HEK293 (cell line): ENCODE results near the gene SYNCRIP.
A peak's percentile ranks its signal among the peaks of the same experiment; 100 is the strongest.

Source experiments
- CTCF ChIA-PET: fragments of 350-600 bp; formaldehyde crosslinking; extraction: SDS; loops from one replicate; lab custom pipeline; 2021; ENCODE audit warnings: antibody characterized with exemption; lab: Yijun Ruan, JAX
- POLR2A ChIA-PET: fragments of 300-600 bp; formaldehyde crosslinking; extraction: SDS; loops from one replicate; lab custom pipeline; 2020; ENCODE audit warnings: antibody characterized with exemption, inconsistent platforms; lab: Yijun Ruan, JAX
- H3K27ac ChIP-seq: fragments of 200-500 bp; sonication (Bioruptor generic); 2 replicates; pipeline ENCODE4 v1.5.1; 2014; ENCODE audit warnings: low read depth, low read length, control low read depth, inconsistent platforms; ENCODE audit errors: extremely low read depth
- H3K36me3 ChIP-seq, 2 experiments: fragments of 200-500 bp in 1 of 2; sonication (Bioruptor generic) in 1 of 2; 1 replicate in 1 of 2; 2 replicates in 1 of 2; pipeline ENCODE4 v1.5.1; 2014 to 2017; ENCODE audit warnings: inconsistent platforms in 2 of 2, low read length in 2 of 2; ENCODE audit not compliant: control insufficient read depth in 2 of 2, insufficient read depth in 1 of 2
- H3K4me1 ChIP-seq: fragments of 200-500 bp; sonication (Bioruptor generic); 2 replicates; pipeline ENCODE4 v1.5.1; 2014; ENCODE audit warnings: mild to moderate bottlenecking, low read length, inconsistent platforms; ENCODE audit not compliant: control insufficient read depth, insufficient read depth
- H3K4me3 ChIP-seq: 2 replicates; pipeline ENCODE4 v1.5.1; 2011; ENCODE audit warnings: low read depth, mild to moderate bottlenecking, control low read depth, low read length, moderate library complexity
- H3K9me3 ChIP-seq: fragments of 200-500 bp; sonication (Bioruptor generic); 2 replicates; pipeline ENCODE4 v1.5.1; 2014; ENCODE audit warnings: low read depth, low read length, inconsistent platforms; ENCODE audit not compliant: control insufficient read depth, insufficient read depth
- IKZF3 ChIP-seq: fragments of 450-650 bp; IDR thresholded peaks from 2 replicates; pipeline ENCODE4 v1.5.0; 2018; ENCODE audit warnings: missing biosample characterization, mild to moderate bottlenecking, missing genetic modification characterization, moderate library complexity
- KLF16 ChIP-seq: fragments of 450-650 bp; formaldehyde crosslinking; IDR thresholded peaks from 2 replicates; pipeline ENCODE4 v1.5.1; 2017; ENCODE audit warnings: missing biosample characterization, missing genetic modification characterization
- YY2 ChIP-seq: fragments of 450-650 bp; formaldehyde crosslinking; IDR thresholded peaks from 2 replicates; pipeline ENCODE4 v1.5.1; 2016; ENCODE audit warnings: missing biosample characterization, missing genetic modification characterization
- ZBTB20 ChIP-seq: fragments of 450-650 bp; formaldehyde crosslinking; IDR thresholded peaks from 2 replicates; pipeline ENCODE4 v1.5.1; 2016; ENCODE audit warnings: missing biosample characterization, missing genetic modification characterization
- ZBTB8A ChIP-seq: fragments of 450-650 bp; formaldehyde crosslinking; IDR thresholded peaks from 2 replicates; pipeline ENCODE4 v1.5.1; 2016; ENCODE audit warnings: missing biosample characterization, missing genetic modification characterization
- ZFP3 ChIP-seq: fragments of 450-650 bp; formaldehyde crosslinking; IDR thresholded peaks from 2 replicates; pipeline ENCODE4 v1.5.1; 2016; ENCODE audit warnings: low read depth, missing biosample characterization, missing genetic modification characterization
- ZNF169 ChIP-seq: fragments of 450-650 bp; formaldehyde crosslinking; IDR thresholded peaks from 2 replicates; pipeline ENCODE4 v1.5.1; 2016; ENCODE audit warnings: missing biosample characterization, missing genetic modification characterization
- ZNF174 ChIP-seq: fragments of 450-650 bp; formaldehyde crosslinking; IDR thresholded peaks from 2 replicates; pipeline ENCODE4 v1.5.0; 2017; ENCODE audit warnings: missing biosample characterization, mild to moderate bottlenecking, missing genetic modification characterization
- ZNF221 ChIP-seq: fragments of 450-650 bp; formaldehyde crosslinking; IDR thresholded peaks from 2 replicates; pipeline ENCODE4 v1.5.1; 2017; ENCODE audit warnings: missing biosample characterization, missing genetic modification characterization, borderline replicate concordance
- ZNF311 ChIP-seq: fragments of 450-650 bp; formaldehyde crosslinking; IDR thresholded peaks from 2 replicates; pipeline ENCODE4 v1.5.1; 2017; ENCODE audit warnings: missing biosample characterization, missing genetic modification characterization, borderline replicate concordance
- ZNF404 ChIP-seq: fragments of 450-650 bp; formaldehyde crosslinking; IDR thresholded peaks from 2 replicates; pipeline ENCODE4 v1.5.1; 2017; ENCODE audit warnings: missing biosample characterization, missing genetic modification characterization
- ZNF555 ChIP-seq: fragments of 450-650 bp; formaldehyde crosslinking; conservative IDR thresholded peaks from 2 replicates; pipeline ENCODE4 v1.5.1; 2017; ENCODE audit warnings: missing biosample characterization, mild to moderate bottlenecking, missing genetic modification characterization, inconsistent platforms
- ZNF610 ChIP-seq: fragments of 450-650 bp; formaldehyde crosslinking; IDR thresholded peaks from 2 replicates; pipeline ENCODE4 v1.5.1; 2016; ENCODE audit warnings: missing biosample characterization, missing genetic modification characterization, borderline replicate concordance
- ZSCAN23 ChIP-seq: fragments of 450-650 bp; formaldehyde crosslinking; IDR thresholded peaks from 2 replicates; pipeline ENCODE4 v1.5.1; 2016; ENCODE audit warnings: missing biosample characterization, missing genetic modification characterization
- ZXDB ChIP-seq: fragments of 450-650 bp; formaldehyde crosslinking; IDR thresholded peaks from 2 replicates; pipeline ENCODE4 v1.5.1; 2016; ENCODE audit warnings: missing biosample characterization, missing genetic modification characterization
- TF ChIP-seq, protein P1 (sequence below): fragments of 450-650 bp; formaldehyde crosslinking; optimal IDR thresholded peaks from 2 replicates; pipeline ENCODE3; 2016; ENCODE audit warnings: missing biosample characterization, mild to moderate bottlenecking, missing genetic modification characterization
- TF ChIP-seq, protein P2 (sequence below): sonication (generic); formaldehyde crosslinking; IDR thresholded peaks from 2 replicates; pipeline ENCODE4 v1.8.1; 2022; ENCODE audit warnings: mild to moderate bottlenecking, moderate library complexity, missing genetic modification reagents
- TF ChIP-seq, protein P3 (sequence below): fragments of 450-650 bp; formaldehyde crosslinking; IDR thresholded peaks from 2 replicates; pipeline ENCODE4 v1.5.1; 2016; ENCODE audit warnings: missing biosample characterization, missing genetic modification characterization
- TF ChIP-seq, protein P4 (sequence below): fragments of 450-650 bp; IDR thresholded peaks from 2 replicates; pipeline ENCODE4 v1.5.1; 2018; ENCODE audit warnings: missing biosample characterization, mild to moderate bottlenecking, missing genetic modification characterization
- TF ChIP-seq, protein P5 (sequence below): fragments of 450-650 bp; formaldehyde crosslinking; IDR thresholded peaks from 2 replicates; pipeline ENCODE4 v1.5.1; 2017; ENCODE audit warnings: missing biosample characterization, missing genetic modification characterization
- TF ChIP-seq, protein P6 (sequence below): fragments of 450-650 bp; formaldehyde crosslinking; IDR thresholded peaks from 2 replicates; pipeline ENCODE4 v1.5.1; 2016; ENCODE audit warnings: missing biosample characterization, missing genetic modification characterization
- TF ChIP-seq, protein P7 (sequence below): fragments of 450-650 bp; formaldehyde crosslinking; IDR thresholded peaks from 2 replicates; pipeline ENCODE4 v1.5.1; 2016; ENCODE audit warnings: missing biosample characterization, missing genetic modification characterization

SYNCRIP gene

DNA sequence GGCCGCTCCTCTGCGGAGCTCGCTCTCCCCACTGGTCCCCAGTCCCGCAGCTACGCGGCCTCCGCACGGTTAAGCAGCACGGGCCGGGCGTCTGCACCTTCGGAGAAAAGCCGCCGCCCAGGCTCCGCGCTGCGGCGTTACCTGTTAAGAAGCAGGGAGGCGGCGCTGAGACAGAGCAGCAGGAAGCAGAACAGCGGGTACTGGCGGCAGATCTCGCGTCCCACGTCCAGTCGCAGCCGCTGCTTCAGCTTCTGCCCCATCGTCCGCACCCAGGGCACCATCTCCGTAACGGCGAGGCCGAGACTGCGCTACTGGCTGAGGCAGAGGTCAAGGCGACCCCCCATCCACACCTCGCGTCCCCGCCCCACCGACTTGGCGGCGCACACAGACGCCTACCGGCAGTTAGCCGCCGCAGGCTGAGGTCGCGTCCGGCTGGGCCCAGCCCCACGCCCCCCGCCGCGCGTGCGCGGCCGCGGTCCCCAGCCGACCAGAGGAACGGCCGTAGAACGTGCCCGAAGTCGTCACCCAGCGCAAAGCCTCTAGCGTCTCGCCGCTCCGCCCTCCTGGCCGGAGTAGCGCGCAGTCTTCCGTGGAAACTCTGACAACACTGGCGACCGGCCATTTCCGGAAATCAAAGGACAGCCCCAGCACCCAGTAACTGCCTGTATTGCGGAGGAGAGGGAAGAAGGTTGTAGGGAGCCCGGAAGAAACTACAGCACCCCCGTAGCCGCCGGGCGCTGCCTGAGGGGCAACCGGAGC lies 49.1 kb downstream of the SYNCRIP start, which contains the start of gene SNX14 (continued):
- TF ChIP-seq, protein P1, sequence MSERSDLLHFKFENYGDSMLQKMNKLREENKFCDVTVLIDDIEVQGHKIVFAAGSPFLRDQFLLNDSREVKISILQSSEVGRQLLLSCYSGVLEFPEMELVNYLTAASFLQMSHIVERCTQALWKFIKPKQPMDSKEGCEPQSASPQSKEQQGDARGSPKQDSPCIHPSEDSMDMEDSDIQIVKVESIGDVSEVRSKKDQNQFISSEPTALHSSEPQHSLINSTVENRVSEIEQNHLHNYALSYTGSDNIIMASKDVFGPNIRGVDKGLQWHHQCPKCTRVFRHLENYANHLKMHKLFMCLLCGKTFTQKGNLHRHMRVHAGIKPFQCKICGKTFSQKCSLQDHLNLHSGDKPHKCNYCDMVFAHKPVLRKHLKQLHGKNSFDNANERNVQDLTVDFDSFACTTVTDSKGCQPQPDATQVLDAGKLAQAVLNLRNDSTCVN (tag by site-specific recombination), result peak; percentile 95
- TF ChIP-seq ZNF311 (tag by site-specific recombination) (no peak), IKZF3 (tag by site-specific recombination) (no peak; the same call in 1 of the 2 replicates), YY2 (tag by site-specific recombination) (no peak), ZXDB (tag by site-specific recombination) (peak; percentile 92), ZBTB8A (peak; percentile 97), ZNF404 (tag by site-specific recombination) (no peak), ZNF169 (no peak), ZSCAN23 (tag by site-specific recombination) (peak; percentile 46; the same call in 1 of the 2 replicates)
- TF ChIP-seq, protein P2, sequence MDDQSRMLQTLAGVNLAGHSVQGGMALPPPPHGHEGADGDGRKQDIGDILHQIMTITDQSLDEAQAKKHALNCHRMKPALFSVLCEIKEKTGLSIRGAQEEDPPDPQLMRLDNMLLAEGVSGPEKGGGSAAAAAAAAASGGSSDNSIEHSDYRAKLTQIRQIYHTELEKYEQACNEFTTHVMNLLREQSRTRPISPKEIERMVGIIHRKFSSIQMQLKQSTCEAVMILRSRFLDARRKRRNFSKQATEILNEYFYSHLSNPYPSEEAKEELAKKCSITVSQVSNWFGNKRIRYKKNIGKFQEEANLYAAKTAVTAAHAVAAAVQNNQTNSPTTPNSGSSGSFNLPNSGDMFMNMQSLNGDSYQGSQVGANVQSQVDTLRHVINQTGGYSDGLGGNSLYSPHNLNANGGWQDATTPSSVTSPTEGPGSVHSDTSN (CRISPR knock-in tag), result no peak
- TF ChIP-seq, protein P3, sequence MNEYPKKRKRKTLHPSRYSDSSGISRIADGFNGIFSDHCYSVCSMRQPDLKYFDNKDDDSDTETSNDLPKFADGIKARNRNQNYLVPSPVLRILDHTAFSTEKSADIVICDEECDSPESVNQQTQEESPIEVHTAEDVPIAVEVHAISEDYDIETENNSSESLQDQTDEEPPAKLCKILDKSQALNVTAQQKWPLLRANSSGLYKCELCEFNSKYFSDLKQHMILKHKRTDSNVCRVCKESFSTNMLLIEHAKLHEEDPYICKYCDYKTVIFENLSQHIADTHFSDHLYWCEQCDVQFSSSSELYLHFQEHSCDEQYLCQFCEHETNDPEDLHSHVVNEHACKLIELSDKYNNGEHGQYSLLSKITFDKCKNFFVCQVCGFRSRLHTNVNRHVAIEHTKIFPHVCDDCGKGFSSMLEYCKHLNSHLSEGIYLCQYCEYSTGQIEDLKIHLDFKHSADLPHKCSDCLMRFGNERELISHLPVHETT (tag by site-specific recombination), result peak; percentile 37; the same call in 1 of the 2 replicates
- TF ChIP-seq, protein P4, sequence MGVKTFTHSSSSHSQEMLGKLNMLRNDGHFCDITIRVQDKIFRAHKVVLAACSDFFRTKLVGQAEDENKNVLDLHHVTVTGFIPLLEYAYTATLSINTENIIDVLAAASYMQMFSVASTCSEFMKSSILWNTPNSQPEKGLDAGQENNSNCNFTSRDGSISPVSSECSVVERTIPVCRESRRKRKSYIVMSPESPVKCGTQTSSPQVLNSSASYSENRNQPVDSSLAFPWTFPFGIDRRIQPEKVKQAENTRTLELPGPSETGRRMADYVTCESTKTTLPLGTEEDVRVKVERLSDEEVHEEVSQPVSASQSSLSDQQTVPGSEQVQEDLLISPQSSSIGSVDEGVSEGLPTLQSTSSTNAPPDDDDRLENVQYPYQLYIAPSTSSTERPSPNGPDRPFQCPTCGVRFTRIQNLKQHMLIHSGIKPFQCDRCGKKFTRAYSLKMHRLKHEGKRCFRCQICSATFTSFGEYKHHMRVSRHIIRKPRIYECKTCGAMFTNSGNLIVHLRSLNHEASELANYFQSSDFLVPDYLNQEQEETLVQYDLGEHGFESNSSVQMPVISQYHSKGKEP (tag by site-specific recombination), result no peak
- TF ChIP-seq, protein P5, sequence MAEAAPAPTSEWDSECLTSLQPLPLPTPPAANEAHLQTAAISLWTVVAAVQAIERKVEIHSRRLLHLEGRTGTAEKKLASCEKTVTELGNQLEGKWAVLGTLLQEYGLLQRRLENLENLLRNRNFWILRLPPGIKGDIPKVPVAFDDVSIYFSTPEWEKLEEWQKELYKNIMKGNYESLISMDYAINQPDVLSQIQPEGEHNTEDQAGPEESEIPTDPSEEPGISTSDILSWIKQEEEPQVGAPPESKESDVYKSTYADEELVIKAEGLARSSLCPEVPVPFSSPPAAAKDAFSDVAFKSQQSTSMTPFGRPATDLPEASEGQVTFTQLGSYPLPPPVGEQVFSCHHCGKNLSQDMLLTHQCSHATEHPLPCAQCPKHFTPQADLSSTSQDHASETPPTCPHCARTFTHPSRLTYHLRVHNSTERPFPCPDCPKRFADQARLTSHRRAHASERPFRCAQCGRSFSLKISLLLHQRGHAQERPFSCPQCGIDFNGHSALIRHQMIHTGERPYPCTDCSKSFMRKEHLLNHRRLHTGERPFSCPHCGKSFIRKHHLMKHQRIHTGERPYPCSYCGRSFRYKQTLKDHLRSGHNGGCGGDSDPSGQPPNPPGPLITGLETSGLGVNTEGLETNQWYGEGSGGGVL (tag by site-specific recombination), result 0 out of 2 replicates have a peak, but pooled peaks have one; percentile 18
- TF ChIP-seq, protein P6, sequence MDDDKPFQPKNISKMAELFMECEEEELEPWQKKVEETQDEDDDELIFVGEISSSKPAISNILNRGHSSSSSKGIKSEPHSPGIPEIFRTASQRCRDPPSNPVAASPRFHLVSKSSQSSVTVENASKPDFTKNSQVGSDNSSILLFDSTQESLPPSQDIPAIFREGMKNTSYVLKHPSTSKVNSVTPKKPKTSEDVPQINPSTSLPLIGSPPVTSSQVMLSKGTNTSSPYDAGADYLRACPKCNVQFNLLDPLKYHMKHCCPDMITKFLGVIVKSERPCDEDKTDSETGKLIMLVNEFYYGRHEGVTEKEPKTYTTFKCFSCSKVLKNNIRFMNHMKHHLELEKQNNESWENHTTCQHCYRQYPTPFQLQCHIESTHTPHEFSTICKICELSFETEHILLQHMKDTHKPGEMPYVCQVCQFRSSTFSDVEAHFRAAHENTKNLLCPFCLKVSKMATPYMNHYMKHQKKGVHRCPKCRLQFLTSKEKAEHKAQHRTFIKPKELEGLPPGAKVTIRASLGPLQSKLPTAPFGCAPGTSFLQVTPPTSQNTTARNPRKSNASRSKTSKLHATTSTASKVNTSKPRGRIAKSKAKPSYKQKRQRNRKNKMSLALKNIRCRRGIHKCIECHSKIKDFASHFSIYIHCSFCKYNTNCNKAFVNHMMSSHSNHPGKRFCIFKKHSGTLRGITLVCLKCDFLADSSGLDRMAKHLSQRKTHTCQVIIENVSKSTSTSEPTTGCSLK (tag by site-specific recombination), result no peak
- TF ChIP-seq, all 188 proteins: peak for 68

DNA sequence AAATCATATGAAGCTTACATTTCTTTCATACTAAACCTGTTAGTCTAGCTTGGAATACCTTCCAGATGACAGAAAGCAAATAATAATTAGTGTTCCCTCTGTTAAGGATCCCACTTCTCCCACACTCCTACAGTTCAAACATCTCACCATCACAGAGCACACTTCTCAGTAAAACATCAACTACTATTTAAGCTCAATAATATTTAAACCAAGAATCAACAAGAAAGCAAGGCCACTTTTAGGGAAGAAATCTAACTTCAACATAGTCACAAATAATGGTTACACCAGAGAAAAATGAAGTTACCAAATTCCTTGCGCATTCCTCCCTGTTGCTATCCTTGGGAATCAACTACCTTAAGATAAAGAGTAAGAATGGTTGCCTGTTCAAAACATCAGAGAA lies 50.7 kb downstream of the SYNCRIP start:
- no peaks in the 10 kb centered on the region for H3K4me1 ChIP-seq
- ChIA-PET POLR2A (interaction anchor here (1.8 to 6.9 kb wide), 2 partner anchors 52 to 86 kb away, joined by 5 to 83 read pairs; no protein-coding TSS in a partner anchor), CTCF (no interaction called here)
- H3K4me3 ChIP-seq, result no peak overlapping the region
- H3K27ac ChIP-seq, result no peak overlapping the region
- H3K36me3 ChIP-seq, result peaks cover 4 to 5% of the 10 kb centered on the region in 2 experiments; a peak in 2 of 3 replicates
- H3K9me3 ChIP-seq, result no peaks in the 10 kb centered on the region
- TF ChIP-seq ZXDB (tag by site-specific recombination) (no peak), ZNF221 (tag by site-specific recombination) (no peak), ZSCAN23 (tag by site-specific recombination) (no peak), ZFP3 (tag by site-specific recombination) (no peak), ZNF174 (tag by site-specific recombination) (no peak), KLF16 (tag by site-specific recombination) (no peak), ZNF555 (tag by site-specific recombination) (no peak), ZNF610 (no peak), ZBTB20 (tag by site-specific recombination) (no peak)
- TF ChIP-seq, protein P7, sequence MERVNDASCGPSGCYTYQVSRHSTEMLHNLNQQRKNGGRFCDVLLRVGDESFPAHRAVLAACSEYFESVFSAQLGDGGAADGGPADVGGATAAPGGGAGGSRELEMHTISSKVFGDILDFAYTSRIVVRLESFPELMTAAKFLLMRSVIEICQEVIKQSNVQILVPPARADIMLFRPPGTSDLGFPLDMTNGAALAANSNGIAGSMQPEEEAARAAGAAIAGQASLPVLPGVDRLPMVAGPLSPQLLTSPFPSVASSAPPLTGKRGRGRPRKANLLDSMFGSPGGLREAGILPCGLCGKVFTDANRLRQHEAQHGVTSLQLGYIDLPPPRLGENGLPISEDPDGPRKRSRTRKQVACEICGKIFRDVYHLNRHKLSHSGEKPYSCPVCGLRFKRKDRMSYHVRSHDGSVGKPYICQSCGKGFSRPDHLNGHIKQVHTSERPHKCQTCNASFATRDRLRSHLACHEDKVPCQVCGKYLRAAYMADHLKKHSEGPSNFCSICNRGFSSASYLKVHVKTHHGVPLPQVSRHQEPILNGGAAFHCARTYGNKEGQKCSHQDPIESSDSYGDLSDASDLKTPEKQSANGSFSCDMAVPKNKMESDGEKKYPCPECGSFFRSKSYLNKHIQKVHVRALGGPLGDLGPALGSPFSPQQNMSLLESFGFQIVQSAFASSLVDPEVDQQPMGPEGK, result no peak
